Measurements from ENCODE around the gene NAGK.

NAGK gene

GRCh38 chr2:71117063-71117462 lies 48.6 kb downstream of the NAGK start:
- CTCF ChIA-PET, result interaction anchor here (1.0 to 5.6 kb wide), 2 partner anchors 13 to 18 kb away, joined by 3 to 48 read pairs; partner anchors contain the start of gene MCEE
- no peak overlapping the region for H3K4me3 ChIP-seq (ENCODE audit: low read depth, low read length)
- POLR2A ChIA-PET, result interaction anchor here (0.7 kb wide), 1 partner anchor 50 kb away, joined by 3 read pairs; no protein-coding TSS in a partner anchor
- TF ChIP-seq CTCF (IDR thresholded peaks at IDR 0.05; ENCODE audit: insufficient read depth, low read length, missing control alignments), result no peak
- DNase-seq (ENCODE audit: low read depth, low spot score), result no peak

DNA sequence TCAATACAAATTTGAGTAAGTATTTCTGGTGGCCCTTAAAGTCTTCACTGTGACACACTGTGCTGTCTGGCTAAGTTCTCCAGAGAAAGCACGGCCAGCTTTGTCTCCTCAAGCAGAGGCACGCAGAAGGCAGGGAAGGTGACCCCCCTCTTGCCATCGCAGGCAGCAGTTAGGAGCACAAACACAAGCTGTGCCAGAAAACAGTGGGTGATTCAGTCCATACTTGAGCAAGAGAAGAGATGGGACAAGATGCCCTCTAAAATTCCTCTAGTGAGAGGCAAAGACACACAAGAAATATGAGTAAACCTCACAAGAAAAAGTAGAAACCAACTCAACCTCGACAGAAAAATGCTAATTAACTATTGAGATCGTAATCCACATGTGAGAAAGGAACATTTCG lies 51.7 kb downstream of the NAGK start:
- no peak overlapping the region for H3K4me3 ChIP-seq (ENCODE audit: low read depth, low read length)
- TF ChIP-seq CTCF (IDR thresholded peaks at IDR 0.05; ENCODE audit: insufficient read depth, low read length, missing control alignments), result no peak
- POLR2A ChIA-PET, result no interaction called here
- no peak for DNase-seq (ENCODE audit: low read depth, low spot score)
- CTCF ChIA-PET, result interaction anchor here (1.0 to 3.5 kb wide), 2 partner anchors 10 to 19 kb away, joined by 4 to 16 read pairs; no protein-coding TSS in a partner anchor

DNA sequence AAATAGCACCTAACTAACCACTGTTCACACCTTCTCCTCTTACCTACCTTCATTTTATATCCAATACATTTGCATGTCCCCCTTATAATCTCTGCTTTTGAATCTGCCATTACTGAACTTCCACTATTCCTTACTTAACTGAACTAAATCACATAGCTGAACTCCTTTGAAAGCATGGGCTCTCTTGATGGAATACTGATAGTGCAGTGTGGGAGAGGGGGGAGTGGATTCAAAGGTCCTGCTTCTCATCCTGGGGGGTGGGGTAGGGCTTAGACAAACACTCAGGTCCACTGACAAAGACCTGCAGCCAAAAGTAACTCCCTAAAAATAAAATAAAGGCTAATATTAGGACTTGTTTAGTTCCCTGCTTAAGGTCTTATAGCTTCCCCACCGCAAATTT lies 53.0 kb downstream of the NAGK start:
- no peak overlapping the region for H3K4me3 ChIP-seq (ENCODE audit: low read depth, low read length)
- no peak for TF ChIP-seq CTCF (IDR thresholded peaks at IDR 0.05; ENCODE audit: insufficient read depth, low read length, missing control alignments)
- POLR2A ChIA-PET, result no interaction called here
- DNase-seq (ENCODE audit: low read depth, low spot score), result no peak
- CTCF ChIA-PET, result interaction anchor here (1.4 to 3.5 kb wide), 2 partner anchors 21 to 24 kb away, joined by 4 to 16 read pairs; no protein-coding TSS in a partner anchor

DNA sequence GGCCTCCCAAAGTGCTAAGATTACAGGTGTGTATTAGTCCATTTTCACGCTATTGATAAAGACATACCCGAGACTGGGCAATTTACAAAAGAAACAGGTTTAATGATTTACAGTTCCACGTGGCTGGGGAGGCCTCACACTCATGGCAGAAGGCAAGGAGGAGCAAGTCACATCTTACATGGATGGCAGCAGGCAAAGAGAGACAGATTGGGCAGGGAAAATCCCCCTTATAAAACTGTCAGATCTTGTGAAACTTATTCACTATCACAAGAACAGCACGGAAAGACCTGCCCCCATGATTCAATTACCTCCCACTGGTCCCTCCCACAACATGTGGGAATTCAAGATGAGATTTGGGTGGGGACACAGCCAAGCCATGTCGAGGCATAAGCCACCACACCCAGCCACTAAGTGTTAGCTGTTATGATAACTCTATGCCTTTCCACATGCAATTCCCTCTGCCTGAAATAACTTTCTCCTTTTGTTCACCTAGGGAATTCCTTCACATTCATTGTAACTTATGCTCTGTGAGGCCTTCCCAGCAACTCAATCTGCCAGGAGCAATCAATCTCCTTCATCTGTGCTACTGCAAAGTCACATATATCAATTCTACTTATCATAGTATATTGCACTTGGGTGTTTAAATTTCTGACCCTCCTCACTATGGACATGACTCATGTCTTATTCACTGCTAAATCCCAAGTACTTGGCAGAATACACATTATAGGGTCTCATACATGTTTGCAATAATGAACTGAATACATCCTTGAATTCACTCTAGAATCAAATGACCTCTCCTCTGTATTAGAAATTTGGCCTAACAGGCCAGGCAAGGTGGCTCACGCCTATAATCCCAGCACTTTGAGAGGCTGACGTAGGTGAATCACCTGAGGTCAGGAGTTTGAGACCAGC lies 54.2 kb downstream of the NAGK start:
- ChIA-PET CTCF (interaction anchor here (0.8 to 3.5 kb wide), 3 partner anchors 22 to 25 kb away, joined by 3 to 16 read pairs (median 4); no protein-coding TSS in a partner anchor), POLR2A (no interaction called here)
- no peak for TF ChIP-seq CTCF (IDR thresholded peaks at IDR 0.05; ENCODE audit: insufficient read depth, low read length, missing control alignments)
- H3K4me3 ChIP-seq (ENCODE audit: low read depth, low read length), result no peak overlapping the region
- no peak for DNase-seq (ENCODE audit: low read depth, low spot score)

DNA sequence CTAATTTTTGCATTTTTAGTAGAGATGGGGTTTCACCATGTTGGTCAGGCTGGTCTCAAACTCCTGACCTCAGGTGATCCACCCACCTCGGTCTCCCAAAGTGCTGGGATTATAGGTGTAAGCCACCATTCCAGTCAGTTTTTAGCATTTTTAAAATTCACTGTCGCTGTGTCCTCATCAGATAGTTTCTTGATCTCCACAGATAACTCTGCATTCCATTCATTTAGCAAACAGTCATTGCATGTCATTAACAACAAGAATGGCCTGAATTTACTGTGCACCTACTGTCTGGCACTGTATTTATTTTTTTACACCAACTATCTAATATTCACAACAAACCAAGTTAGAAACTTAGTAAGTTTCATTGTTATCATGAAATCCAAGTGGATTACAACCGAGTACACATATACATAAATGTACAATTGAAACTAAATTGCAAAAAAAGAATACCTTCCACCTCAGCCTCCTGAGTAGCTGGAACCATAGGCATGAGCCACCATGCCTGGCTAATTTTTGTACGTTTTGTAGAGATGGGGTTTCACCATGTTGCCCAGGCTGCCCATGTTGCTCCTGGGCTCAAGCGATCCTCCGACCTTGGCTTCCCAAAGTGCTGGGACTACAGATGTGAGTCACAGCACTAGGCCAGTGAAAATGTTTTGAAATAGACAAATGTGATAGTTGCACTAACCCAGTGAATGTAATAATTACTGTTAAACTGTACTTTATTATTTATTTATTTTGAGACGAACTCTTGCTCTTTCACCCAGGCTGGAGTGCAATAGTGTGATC lies 57.3 kb downstream of the NAGK start:
- ChIA-PET CTCF (interaction anchor here (1.1 to 1.7 kb wide), 2 partner anchors 25 to 30 kb away, joined by 3 to 9 read pairs; no protein-coding TSS in a partner anchor), POLR2A (no interaction called here)
- DNase-seq (ENCODE audit: low read depth, low spot score), result no peak
- no peak for TF ChIP-seq CTCF (IDR thresholded peaks at IDR 0.05; ENCODE audit: insufficient read depth, low read length, missing control alignments)
- H3K4me3 ChIP-seq (ENCODE audit: low read depth, low read length), result no peak overlapping the region

Measured in AG04449 (cell line).